Mucosa of descending colon (tissue), 3 donors: ENCODE measurements around the gene ADGRG4. TPM values are rescaled to one million over a fixed set of nuclear protein-coding genes. Genes with fewer than 3 reads are reported as not detected.

Source experiments
- ATAC-seq: fragments of 200-7000 bp; cut with Tn5 transposase; one replicate; pipeline ENCODE4 v1.9.1; 2020; ENCODE audit warnings: mild to moderate bottlenecking, moderate library complexity
- DNase-seq, 3 donors: peaks; one replicate each; pipeline ENCODE4 v3.0.0-alpha.2; 2020
- H3K36me3 ChIP-seq: fragments of 200-600 bp; one replicate; pipeline ENCODE4 v1.8.0; 2021; ENCODE audit warnings: low read depth, mild to moderate bottlenecking
- H3K4me1 ChIP-seq: fragments of 200-600 bp; one replicate; pipeline ENCODE4 v1.8.0; 2021; ENCODE audit warnings: low read depth, mild to moderate bottlenecking
- H3K4me3 ChIP-seq: fragments of 200-600 bp; one replicate; pipeline ENCODE4 v1.8.0; 2021; ENCODE audit warnings: mild to moderate bottlenecking
- H3K9me3 ChIP-seq: fragments of 200-600 bp; one replicate; pipeline ENCODE4 v1.8.0; 2021; ENCODE audit warnings: mild to moderate bottlenecking
- intact Hi-C, 2 donors: fragments of 100-400 bp; cut with DNase I in 1 of 2; cut with micrococcal nuclease in 1 of 2; formaldehyde crosslinking; loops; one replicate each; pipeline versions ENCODE4 v1.11.0 to v1.11.1; 2022; cut with DNase I, micrococcal nuclease
- total RNA-seq, 3 donors: library from RNA; stranded (reverse); fragmentation: NEBNext Ultra II Directional in 2 of 3; extraction: Animal tissue kit (Norgen Biotek cat#: 25700) in 2 of 3; gene quantifications; one replicate each; pipeline versions ENCODE4 v1.2.1 to v1.2.4, GENCODE V29; 2021 to 2023
- TF ChIP-seq, protein P1 (sequence below): fragments of 200-600 bp; IDR thresholded peaks from one replicate; pipeline ENCODE4 v1.8.0; 2022; ENCODE audit warnings: antibody characterized with exemption, mild to moderate bottlenecking
- donor health status: DM: no; HTN: no; CAD: no; lungs with moderate emphysema.
- donor health status: DM: no; HTN: no; CAD: no.
- donor health status: DM: no; HTN: yes; CAD: no.

Gene ADGRG4
- total RNA-seq, 3 donors from 2014 or later, result 0.03 TPM; not detected in 1

DNA sequence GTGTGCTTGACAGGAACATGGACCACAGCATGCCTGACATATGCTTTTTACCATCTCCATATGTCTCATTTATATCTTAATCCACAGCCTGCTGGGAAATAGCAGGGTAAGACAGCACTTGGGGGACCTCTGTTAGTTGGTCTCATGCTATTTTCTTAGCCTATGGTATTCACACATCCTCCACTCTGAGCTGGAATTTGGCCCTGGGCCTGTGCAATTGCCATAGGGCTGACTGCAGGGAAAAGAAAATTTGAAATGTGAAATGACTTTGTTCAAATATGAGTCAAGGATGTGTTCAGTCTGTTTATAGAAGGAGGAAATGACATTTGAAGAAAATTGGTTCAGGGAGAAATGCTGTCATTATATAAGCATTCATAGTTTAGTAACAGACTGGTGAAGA lies 40.0 kb upstream of the ADGRG4 start:
- TF ChIP-seq, protein P1, sequence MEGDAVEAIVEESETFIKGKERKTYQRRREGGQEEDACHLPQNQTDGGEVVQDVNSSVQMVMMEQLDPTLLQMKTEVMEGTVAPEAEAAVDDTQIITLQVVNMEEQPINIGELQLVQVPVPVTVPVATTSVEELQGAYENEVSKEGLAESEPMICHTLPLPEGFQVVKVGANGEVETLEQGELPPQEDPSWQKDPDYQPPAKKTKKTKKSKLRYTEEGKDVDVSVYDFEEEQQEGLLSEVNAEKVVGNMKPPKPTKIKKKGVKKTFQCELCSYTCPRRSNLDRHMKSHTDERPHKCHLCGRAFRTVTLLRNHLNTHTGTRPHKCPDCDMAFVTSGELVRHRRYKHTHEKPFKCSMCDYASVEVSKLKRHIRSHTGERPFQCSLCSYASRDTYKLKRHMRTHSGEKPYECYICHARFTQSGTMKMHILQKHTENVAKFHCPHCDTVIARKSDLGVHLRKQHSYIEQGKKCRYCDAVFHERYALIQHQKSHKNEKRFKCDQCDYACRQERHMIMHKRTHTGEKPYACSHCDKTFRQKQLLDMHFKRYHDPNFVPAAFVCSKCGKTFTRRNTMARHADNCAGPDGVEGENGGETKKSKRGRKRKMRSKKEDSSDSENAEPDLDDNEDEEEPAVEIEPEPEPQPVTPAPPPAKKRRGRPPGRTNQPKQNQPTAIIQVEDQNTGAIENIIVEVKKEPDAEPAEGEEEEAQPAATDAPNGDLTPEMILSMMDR, result no peak
- no peak overlapping the region for H3K4me3 ChIP-seq
- no peaks in the 10 kb centered on the region for H3K36me3 ChIP-seq
- ATAC-seq (no peak), DNase-seq (no peak)
- H3K9me3 ChIP-seq, result no peaks in the 10 kb centered on the region
- H3K4me1 ChIP-seq, result no peaks in the 10 kb centered on the region
- intact Hi-C loops, result no loop called here

DNA sequence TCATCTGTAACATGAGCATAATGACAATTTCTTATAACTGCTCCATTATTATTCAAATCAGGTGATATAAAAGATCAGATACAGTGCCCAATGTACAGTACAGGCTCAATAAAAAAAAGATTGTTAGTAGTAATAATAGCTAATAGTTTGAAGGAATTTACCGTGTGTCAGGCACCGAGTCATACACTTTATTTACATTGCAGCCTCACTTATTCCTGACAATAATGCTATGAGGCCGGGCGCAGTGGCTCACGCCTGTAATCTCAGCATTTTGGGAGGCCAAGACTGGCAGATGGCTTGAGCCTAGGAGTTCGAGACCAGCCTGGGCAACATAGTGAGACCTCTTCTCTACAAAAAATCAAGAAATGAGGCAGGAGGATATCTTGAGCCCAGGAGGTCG lies 39.4 kb upstream of the ADGRG4 start:
- Histone ChIP-seq H3K4me3 (no peak overlapping the region), H3K36me3 (no peaks in the 10 kb centered on the region), H3K4me1 (no peaks in the 10 kb centered on the region), H3K9me3 (no peaks in the 10 kb centered on the region)
- no peak for ATAC-seq
- DNase-seq, result no peak
- intact Hi-C loops, result no loop called here
- TF ChIP-seq, protein P1, result no peak

DNA sequence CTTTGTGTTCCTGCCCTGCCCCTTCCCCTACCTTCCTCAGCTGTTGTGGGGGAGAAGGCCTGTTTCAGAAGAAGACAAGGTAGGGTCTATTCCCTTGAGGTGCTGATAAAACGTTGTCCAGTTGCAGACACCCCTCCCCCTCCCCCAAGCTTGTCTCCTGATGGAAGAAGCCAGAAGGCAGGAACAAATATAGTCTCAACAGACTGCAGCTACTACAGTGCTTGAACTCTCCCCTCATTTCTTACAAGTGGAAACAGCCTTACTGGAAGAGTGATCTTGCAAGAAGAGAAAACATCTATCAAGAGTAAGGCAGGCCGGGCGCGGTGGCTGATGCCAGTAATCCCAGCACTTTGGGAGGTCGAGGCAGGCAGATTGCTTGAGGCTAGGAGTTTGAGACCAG lies 38.5 kb upstream of the ADGRG4 start:
- ATAC-seq, result no peak
- intact Hi-C loops, result no loop called here
- H3K36me3 ChIP-seq, result no peaks in the 10 kb centered on the region
- DNase-seq, result no peak
- H3K4me3 ChIP-seq, result no peak overlapping the region
- TF ChIP-seq, protein P1, result no peak
- H3K4me1 ChIP-seq, result no peaks in the 10 kb centered on the region
- no peaks in the 10 kb centered on the region for H3K9me3 ChIP-seq

DNA sequence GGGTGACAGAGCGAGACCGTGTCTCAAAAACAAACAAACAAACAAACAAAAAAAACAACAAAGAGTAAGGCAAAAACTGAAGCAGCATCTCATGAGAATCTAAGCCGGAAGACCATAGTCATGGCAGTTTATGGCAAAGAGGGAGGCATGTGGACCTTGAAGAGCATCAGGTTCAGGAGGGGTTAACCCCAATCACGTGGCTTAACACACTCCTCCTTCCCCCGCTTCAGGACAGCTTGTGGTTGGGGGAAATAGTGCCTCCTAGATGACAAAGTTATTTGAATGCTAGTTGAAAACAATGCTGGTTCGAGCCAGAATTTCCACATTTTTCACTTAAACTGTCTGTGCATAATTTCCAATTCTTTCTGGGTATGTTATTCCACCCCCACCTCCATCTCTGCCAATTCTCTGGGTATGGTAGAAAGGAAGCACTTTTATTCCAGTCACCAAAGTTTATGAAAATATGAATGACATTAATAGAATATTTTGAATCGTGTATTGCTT lies 37.9 kb upstream of the ADGRG4 start:
- DNase-seq (no peak), ATAC-seq (no peak)
- Histone ChIP-seq H3K36me3 (no peaks in the 10 kb centered on the region), H3K9me3 (no peaks in the 10 kb centered on the region), H3K4me3 (no peak overlapping the region), H3K4me1 (no peaks in the 10 kb centered on the region)
- TF ChIP-seq, protein P1, result no peak
- intact Hi-C loops, result no loop called here

DNA sequence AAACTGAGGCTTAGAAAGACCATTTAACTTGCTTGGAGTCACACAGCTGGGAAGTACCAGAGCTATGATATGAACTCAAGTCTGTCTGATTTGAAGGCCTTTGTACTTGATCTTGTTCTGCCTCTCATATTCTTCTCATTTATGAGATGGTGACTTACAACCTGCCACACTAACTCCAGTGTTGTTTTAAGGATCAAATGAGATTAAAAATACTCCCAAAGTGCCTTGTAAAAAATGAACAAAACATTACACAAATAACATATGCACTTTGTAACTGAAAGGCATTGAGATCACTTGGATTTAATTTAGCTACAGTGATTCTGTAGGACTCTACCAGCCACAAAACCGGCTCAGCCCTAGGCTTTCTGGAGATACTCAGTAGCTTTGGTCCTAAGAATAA lies 33.9 kb upstream of the ADGRG4 start:
- Histone ChIP-seq H3K9me3 (no peaks in the 10 kb centered on the region), H3K36me3 (no peaks in the 10 kb centered on the region), H3K4me3 (no peak overlapping the region), H3K4me1 (no peaks in the 10 kb centered on the region)
- DNase-seq, result no peak
- no peak for ATAC-seq
- TF ChIP-seq, protein P1, result no peak
- intact Hi-C loops, result loop anchor here in 1 of 2 donors (5.0 kb wide), 1 partner anchor 240 kb away; no protein-coding TSS in a partner anchor
